C4-2B (cell line): Measurements from ENCODE around the gene OR2V1.

Experiments used
- CTCF ChIP-seq: fragments of 450-650 bp; conservative IDR thresholded peaks from 2 replicates; pipeline ENCODE4 v1.5.1; 2017; ENCODE audit warnings: mild to moderate bottlenecking
- ZFX ChIP-seq: fragments of 450-650 bp; IDR thresholded peaks from 2 replicates; pipeline ENCODE4 v1.6.1; 2017

DNA sequence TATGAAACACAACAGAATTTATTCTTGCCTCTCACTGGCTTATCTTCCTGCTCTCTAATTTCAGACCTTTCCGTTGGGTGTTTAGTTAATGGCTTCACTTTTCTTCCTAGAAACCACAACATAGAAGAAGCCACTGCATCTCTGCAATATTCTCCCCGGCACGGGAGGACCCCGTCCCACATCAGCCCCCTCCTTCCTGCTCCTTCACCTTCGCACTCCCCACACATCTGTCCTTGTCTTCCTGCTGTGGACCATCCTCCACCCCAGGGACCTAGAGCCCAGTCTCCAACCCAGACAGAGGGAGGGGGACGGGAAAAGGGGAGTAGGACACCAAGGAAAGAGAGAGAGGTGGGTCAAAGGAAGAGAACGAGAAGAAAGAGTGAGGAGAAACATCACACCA lies 1.4 kb downstream of the OR2V1 start:
- TF ChIP-seq CTCF (no peak), ZFX (no peak)
